OCI-LY7 (cell line): ENCODE measurements around the gene CGN. TPM values are rescaled to one million over a fixed set of nuclear protein-coding genes. Genes with fewer than 3 reads are reported as not detected.

Experiments
- BruUV-seq: library from RNA; stranded (reverse); fragments of 400-500 nt; replicated peaks from 2 replicates; lab custom pipeline; 2021; lab: Mats Ljungman, UMichigan
- CTCF ChIA-PET: fragments of 300-600 bp; sonication (Branson Sonifier 250); formaldehyde crosslinking; loops from one replicate; lab custom pipeline; 2022; ENCODE audit warnings: antibody characterized with exemption; ENCODE audit not compliant: unreplicated experiment; lab: Charles Lee
- POLR2A ChIA-PET: fragments of 300-600 bp; sonication (Branson Sonifier 250); formaldehyde crosslinking; loops from one replicate; lab custom pipeline; 2022; ENCODE audit warnings: antibody characterized with exemption; lab: Charles Lee
- DNase-seq: peaks from one replicate; pipeline ENCODE4 v3.0.0-alpha.2; 2015; ENCODE audit warnings: low spot score
- H2AFZ ChIP-seq: fragments of 200-600 bp; sonication (generic), shearing (Covaris generic); 2 replicates; pipeline ENCODE4 v1.6.1; 2014; ENCODE audit warnings: mild to moderate bottlenecking, antibody characterized with exemption, low read length, moderate library complexity
- H3K27ac ChIP-seq: fragments of 200-600 bp; sonication (generic); 2 replicates; pipeline ENCODE4 v1.5.1; 2014; ENCODE audit warnings: mixed run types, low read depth, mild to moderate bottlenecking, moderate library complexity, low read length, inconsistent platforms; ENCODE audit not compliant: poor library complexity, severe bottlenecking
- H3K36me3 ChIP-seq: fragments of 200-600 bp; sonication (generic); 2 replicates; pipeline ENCODE4 v1.6.1; 2014; ENCODE audit warnings: mild to moderate bottlenecking, antibody characterized with exemption, low read length, moderate library complexity, mixed read lengths; ENCODE audit not compliant: insufficient read depth
- H3K4me1 ChIP-seq: fragments of 200-600 bp; sonication (generic); 2 replicates; pipeline ENCODE4 v1.5.1; 2014; ENCODE audit warnings: mild to moderate bottlenecking, low read length; ENCODE audit not compliant: insufficient read depth, poor library complexity, severe bottlenecking
- H3K4me2 ChIP-seq: fragments of 200-600 bp; sonication (generic); 2 replicates; pipeline ENCODE4 v1.6.1; 2014; ENCODE audit warnings: mild to moderate bottlenecking, low read length
- H3K4me3 ChIP-seq: fragments of 200-600 bp; sonication (generic); 2 replicates; pipeline ENCODE4 v1.5.1; 2014; ENCODE audit warnings: mild to moderate bottlenecking, low read depth, low read length; ENCODE audit not compliant: poor library complexity, severe bottlenecking
- H3K79me2 ChIP-seq: fragments of 200-600 bp; sonication (generic); 2 replicates; pipeline ENCODE4 v1.6.1; 2016; ENCODE audit warnings: low read depth, mild to moderate bottlenecking, low read length, moderate library complexity, mixed read lengths; ENCODE audit not compliant: insufficient read depth
- H3K9me2 ChIP-seq: fragments of 200-600 bp; sonication (generic); 2 replicates; pipeline ENCODE4 v1.6.1; 2016; ENCODE audit warnings: mild to moderate bottlenecking, low read length, mixed read lengths; ENCODE audit not compliant: insufficient read depth
- H3K9me3 ChIP-seq: fragments of 200-600 bp; sonication (generic); 2 replicates; pipeline ENCODE4 v1.6.1; 2014; ENCODE audit warnings: mild to moderate bottlenecking, mixed run types, low read length, mixed read lengths
- H4K20me1 ChIP-seq: fragments of 200-600 bp; sonication (generic); 2 replicates; pipeline ENCODE4 v1.6.1; 2014; ENCODE audit warnings: mild to moderate bottlenecking, antibody characterized with exemption, low read length, moderate library complexity, mixed read lengths; ENCODE audit not compliant: insufficient read depth
- CTCF ChIP-seq: fragments of 200-600 bp; sonication (generic); conservative IDR thresholded peaks from 2 replicates; pipeline ENCODE4 v1.5.1; 2014; ENCODE audit warnings: mild to moderate bottlenecking, antibody characterized with exemption, low read length, moderate library complexity, mixed read lengths
- EZH2phosphoT487 ChIP-seq: fragments of 200-600 bp; sonication (generic); IDR thresholded peaks from 2 replicates; pipeline ENCODE4 v1.6.1; 2018; ENCODE audit warnings: low read depth, borderline replicate concordance, mild to moderate bottlenecking, mixed run types, antibody characterized with exemption, low read length, moderate library complexity, mixed read lengths
- intact Hi-C: fragments of 100-400 bp; cut with micrococcal nuclease; formaldehyde crosslinking; loops from one replicate; pipeline ENCODE4 v1.10.0; 2022; ENCODE audit not compliant: unreplicated experiment
- total RNA-seq, 2 experiments: library from RNA; depleted of rRNA in 1 of 2; stranded (reverse); fragments of >200 nt in 1 of 2; shearing (Covaris generic) in 1 of 2; gene quantifications; 2 replicates each; pipeline ENCODE4 v1.2.3, GENCODE V29; 2014 to 2022

The CGN gene
- total RNA-seq, 2 experiments from 2014 or later: 1.7 to 5.5 TPM

- Histone ChIP-seq H3K79me2 (no peaks in the 10 kb centered on the region), H3K9me2 (no peaks in the 10 kb centered on the region), H3K9me3 (no peaks in the 10 kb centered on the region), H3K4me1 (no peaks in the 10 kb centered on the region), H3K4me2 (no peak overlapping the region), H3K4me3 (no peak overlapping the region), H4K20me1 (no peaks in the 10 kb centered on the region), H3K36me3 (no peaks in the 10 kb centered on the region), H3K27ac (no peak overlapping the region), H2AFZ (no peak overlapping the region)
- POLR2A ChIA-PET: interaction anchor here (0.5 to 0.7 kb wide), 2 partner anchors 80 to 374 kb away, joined by 3 read pairs; no protein-coding TSS in a partner anchor
- DNase-seq: no peak
- intact Hi-C loops: no loop called here
- no TSS peak for BruUV-seq
- CTCF ChIA-PET: no interaction called here
- TF ChIP-seq CTCF (no peak), EZH2phosphoT487 (no peak)
These were observed 44.9 kb downstream of the CGN start for GRCh38 chr1:151556052-151556451.

DNA sequence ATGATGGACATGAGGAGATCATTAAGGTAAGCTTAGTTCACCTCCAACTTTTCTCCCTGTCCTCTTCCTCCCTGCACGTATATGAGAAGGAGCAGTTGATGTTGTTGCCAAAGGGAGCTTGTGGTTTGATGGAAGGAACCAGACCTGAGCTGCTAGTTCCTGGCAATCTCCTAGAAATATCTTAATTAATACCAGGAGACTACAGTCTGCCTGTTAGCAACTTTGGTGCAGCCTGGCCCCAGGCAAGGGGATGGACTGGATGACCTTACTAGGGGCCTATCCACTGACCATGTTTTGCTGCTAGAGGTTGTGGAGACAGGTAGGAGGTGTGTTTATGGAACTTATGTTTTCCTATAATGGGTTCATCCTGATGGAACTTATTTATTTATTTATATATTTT is 51.5 kb downstream of the CGN start:
- no peak overlapping the region for H2AFZ ChIP-seq
- H3K79me2 ChIP-seq: no peaks in the 10 kb centered on the region
- no peak overlapping the region for H3K27ac ChIP-seq
- no peaks in the 10 kb centered on the region for H3K9me3 ChIP-seq
- no peaks in the 10 kb centered on the region for H3K9me2 ChIP-seq
- DNase-seq: no peak
- TF ChIP-seq CTCF (no peak), EZH2phosphoT487 (no peak)
- no peaks in the 10 kb centered on the region for H3K36me3 ChIP-seq
- H3K4me1 ChIP-seq: no peaks in the 10 kb centered on the region
- H3K4me3 ChIP-seq: no peak overlapping the region
- intact Hi-C loops: no loop called here
- BruUV-seq: no TSS peak
- ChIA-PET POLR2A (interaction anchor here (0.6 to 0.7 kb wide), 3 partner anchors 107 to 196 kb away, joined by 3 read pairs; no protein-coding TSS in a partner anchor), CTCF (no interaction called here)
- no peak overlapping the region for H3K4me2 ChIP-seq
- H4K20me1 ChIP-seq: no peaks in the 10 kb centered on the region

DNA sequence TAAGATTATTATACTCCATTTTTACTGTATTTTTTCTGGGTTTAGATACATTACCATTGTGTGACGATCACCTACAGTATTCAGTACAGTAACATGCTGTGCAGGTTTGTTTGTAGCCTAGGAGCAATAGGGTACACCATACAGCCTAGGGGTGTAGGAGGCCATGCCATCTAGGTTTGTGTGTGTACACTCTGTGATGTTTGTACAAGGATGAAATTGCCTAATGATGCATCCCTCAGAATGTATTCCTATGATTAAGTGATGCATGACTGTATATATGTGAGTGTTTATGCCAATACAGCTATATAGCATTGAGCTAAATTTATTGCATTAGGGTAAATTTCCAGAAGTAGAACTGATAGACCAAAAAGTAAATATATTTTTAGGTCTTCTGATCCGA is 52.2 kb downstream of the CGN start:
- no peaks in the 10 kb centered on the region for H3K36me3 ChIP-seq
- no peak for TF ChIP-seq CTCF
- no peaks in the 10 kb centered on the region for H3K9me3 ChIP-seq
- no peak overlapping the region for H2AFZ ChIP-seq
- no peaks in the 10 kb centered on the region for H4K20me1 ChIP-seq
- CTCF ChIA-PET: no interaction called here
- no peak overlapping the region for H3K4me3 ChIP-seq
- H3K27ac ChIP-seq: no peak overlapping the region
- no peaks in the 10 kb centered on the region for H3K79me2 ChIP-seq
- no TSS peak for BruUV-seq
- POLR2A ChIA-PET: no interaction called here
- intact Hi-C loops: no loop called here
- DNase-seq: no peak
- no peaks in the 10 kb centered on the region for H3K9me2 ChIP-seq
- H3K4me2 ChIP-seq: no peak overlapping the region
- H3K4me1 ChIP-seq: no peaks in the 10 kb centered on the region
